Thoracic aorta (tissue), 2 donors: ENCODE results near the gene CHST7. TPM values are rescaled to one million over a fixed set of nuclear protein-coding genes. Genes with fewer than 3 reads are reported as not detected.

Experiments
- ATAC-seq: fragments of 150-250 bp; one replicate; pipeline ENCODE4 v1.8.0; 2017; ENCODE audit warnings: low read depth; ENCODE audit not compliant: insufficient number of reproducible peaks, low FRiP score
- DNase-seq: peaks from one replicate; pipeline ENCODE4 v3.0.0-alpha.2; 2020; ENCODE audit warnings: low spot score
- H3K27ac ChIP-seq, 2 donors: fragments of 200-600 bp; sonication (generic); 1 replicate in 1 of 2; 2 replicates in 1 of 2; pipeline ENCODE4 v1.5.1; 2016; ENCODE audit warnings: mild to moderate bottlenecking in 2 of 2, moderate library complexity in 2 of 2
- H3K27me3 ChIP-seq: fragments of 200-600 bp; sonication (generic); replicated peaks from 2 replicates; pipeline ENCODE4 v1.6.0; 2016; ENCODE audit warnings: mild to moderate bottlenecking; ENCODE audit not compliant: insufficient read depth
- H3K36me3 ChIP-seq: fragments of 200-600 bp; sonication (generic); one replicate; pipeline ENCODE4 v1.5.1; 2016
- H3K4me1 ChIP-seq, 2 donors: fragments of 200-600 bp; sonication (generic); 1 replicate in 1 of 2; 2 replicates in 1 of 2; pipeline versions ENCODE4 v1.5.1 to v1.6.0; 2016; ENCODE audit warnings: low read depth in 2 of 2, mild to moderate bottlenecking in 1 of 2; ENCODE audit not compliant: control insufficient read depth in 1 of 2
- H3K4me3 ChIP-seq: fragments of 200-600 bp; sonication (generic); 2 replicates; pipeline ENCODE4 v1.5.1; 2016; ENCODE audit warnings: mild to moderate bottlenecking
- H3K9me3 ChIP-seq: fragments of 200-600 bp; sonication (generic); 2 replicates; pipeline ENCODE4 v1.5.1; 2016
- total RNA-seq, 2 donors: library from RNA; depleted of rRNA; stranded (reverse); fragments of >200 nt; gene quantifications; one replicate each; pipeline versions ENCODE4 v1.1.0 to v1.2.3, GENCODE V29; 2016
- TF ChIP-seq, protein P1 (sequence below): fragments of 200-600 bp; sonication (generic); IDR thresholded peaks from one replicate; pipeline ENCODE4 v1.5.1; 2019; ENCODE audit warnings: antibody characterized with exemption

Gene CHST7
- total RNA-seq, 2 donors from 2014 or later = 28.0 to 33.5 TPM

DNA sequence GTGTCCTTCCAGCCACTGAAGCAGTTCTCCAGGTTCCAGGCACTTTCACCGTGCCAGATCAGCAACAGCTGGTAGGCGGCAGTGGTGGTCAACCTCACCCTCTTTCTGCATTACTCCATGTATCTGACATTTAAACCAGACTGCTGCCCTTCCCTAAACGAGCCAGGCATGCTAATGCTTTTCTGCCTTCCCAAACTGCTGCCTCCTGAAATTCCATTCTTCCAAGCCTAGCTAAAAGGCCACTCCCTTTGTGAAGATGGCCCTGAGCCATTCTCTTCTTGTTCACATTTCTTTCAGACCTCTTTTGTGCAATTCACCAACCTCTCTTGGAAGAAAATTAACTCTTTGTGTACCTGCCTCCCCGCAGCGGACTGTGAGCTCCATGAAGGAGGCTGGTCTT is 73.7 kb downstream of the CHST7 start:
- Histone ChIP-seq H3K4me3 (no peak overlapping the region), H3K27ac (no peak overlapping the region), H3K27me3 (no peaks in the 10 kb centered on the region), H3K36me3 (no peaks in the 10 kb centered on the region), H3K9me3 (no peaks in the 10 kb centered on the region), H3K4me1 (no peaks in the 10 kb centered on the region)
- DNase-seq = no peak
- TF ChIP-seq, protein P1, sequence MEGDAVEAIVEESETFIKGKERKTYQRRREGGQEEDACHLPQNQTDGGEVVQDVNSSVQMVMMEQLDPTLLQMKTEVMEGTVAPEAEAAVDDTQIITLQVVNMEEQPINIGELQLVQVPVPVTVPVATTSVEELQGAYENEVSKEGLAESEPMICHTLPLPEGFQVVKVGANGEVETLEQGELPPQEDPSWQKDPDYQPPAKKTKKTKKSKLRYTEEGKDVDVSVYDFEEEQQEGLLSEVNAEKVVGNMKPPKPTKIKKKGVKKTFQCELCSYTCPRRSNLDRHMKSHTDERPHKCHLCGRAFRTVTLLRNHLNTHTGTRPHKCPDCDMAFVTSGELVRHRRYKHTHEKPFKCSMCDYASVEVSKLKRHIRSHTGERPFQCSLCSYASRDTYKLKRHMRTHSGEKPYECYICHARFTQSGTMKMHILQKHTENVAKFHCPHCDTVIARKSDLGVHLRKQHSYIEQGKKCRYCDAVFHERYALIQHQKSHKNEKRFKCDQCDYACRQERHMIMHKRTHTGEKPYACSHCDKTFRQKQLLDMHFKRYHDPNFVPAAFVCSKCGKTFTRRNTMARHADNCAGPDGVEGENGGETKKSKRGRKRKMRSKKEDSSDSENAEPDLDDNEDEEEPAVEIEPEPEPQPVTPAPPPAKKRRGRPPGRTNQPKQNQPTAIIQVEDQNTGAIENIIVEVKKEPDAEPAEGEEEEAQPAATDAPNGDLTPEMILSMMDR = no peak
- ATAC-seq = no peak

Other genes starting within 250 kb of the CHST7 start
- gene ZNF674, start 28.3 kb upstream of the CHST7 start, total RNA-seq = 10 to 100 TPM in 1 of 2 donors, 1 to 10 TPM in 1; 8.1 to 15.6 TPM
- gene SLC9A7, start 185.4 kb downstream of the CHST7 start, total RNA-seq = 10 to 100 TPM in 1 of 2 donors, 1 to 10 TPM in 1; 6.7 to 12.2 TPM